ENCODE results near the gene COPS8.

COPS8 gene

GRCh38 chr2:237097911-237098702 lies 12.4 kb downstream of the COPS8 start:
- in situ Hi-C loops (cut with MboI; ENCODE audit: low sequenced_read_pairs): no loop called here

- in situ Hi-C loops (cut with MboI; ENCODE audit: low sequenced_read_pairs): no loop called here
Measured at GRCh38 chr2:237099804-237100203, 14.1 kb downstream of the COPS8 start.

- in situ Hi-C loops (cut with MboI; ENCODE audit: low sequenced_read_pairs): no loop called here
Measured at GRCh38 chr2:237101118-237101979, 15.7 kb downstream of the COPS8 start.

- in situ Hi-C loops (cut with MboI; ENCODE audit: low sequenced_read_pairs): no loop called here
Measured at GRCh38 chr2:237102428-237102827, 16.7 kb downstream of the COPS8 start.

GRCh38 chr2:237109421-237109934 lies 23.8 kb downstream of the COPS8 start:
- in situ Hi-C loops (cut with MboI; ENCODE audit: low sequenced_read_pairs): no loop called here

GRCh38 chr2:237113026-237113795 lies 27.5 kb downstream of the COPS8 start:
- in situ Hi-C loops (cut with MboI; ENCODE audit: low sequenced_read_pairs): no loop called here

GRCh38 chr2:237115870-237116269 lies 30.2 kb downstream of the COPS8 start:
- in situ Hi-C loops (cut with MboI; ENCODE audit: low sequenced_read_pairs): no loop called here

- in situ Hi-C loops (cut with MboI; ENCODE audit: low sequenced_read_pairs): no loop called here
Measured at GRCh38 chr2:237116431-237116830, 30.7 kb downstream of the COPS8 start.

GRCh38 chr2:237118025-237118424 lies 32.3 kb downstream of the COPS8 start:
- in situ Hi-C loops (cut with MboI; ENCODE audit: low sequenced_read_pairs): no loop called here

- in situ Hi-C loops (cut with MboI; ENCODE audit: low sequenced_read_pairs): no loop called here
Measured at GRCh38 chr2:237118561-237119155, 33.0 kb downstream of the COPS8 start.

- in situ Hi-C loops (cut with MboI; ENCODE audit: low sequenced_read_pairs): no loop called here
Measured at GRCh38 chr2:237120916-237121315, 35.2 kb downstream of the COPS8 start.

GRCh38 chr2:237121321-237121720 lies 35.6 kb downstream of the COPS8 start:
- in situ Hi-C loops (cut with MboI; ENCODE audit: low sequenced_read_pairs): no loop called here

GRCh38 chr2:237122214-237122666 lies 36.6 kb downstream of the COPS8 start:
- in situ Hi-C loops (cut with MboI; ENCODE audit: low sequenced_read_pairs): no loop called here

- in situ Hi-C loops (cut with MboI; ENCODE audit: low sequenced_read_pairs): no loop called here
Measured at GRCh38 chr2:237124820-237125219, 39.1 kb downstream of the COPS8 start.

GRCh38 chr2:237125967-237126366 lies 40.3 kb downstream of the COPS8 start:
- in situ Hi-C loops (cut with MboI; ENCODE audit: low sequenced_read_pairs): no loop called here

GRCh38 chr2:237126519-237127174 lies 41.0 kb downstream of the COPS8 start:
- in situ Hi-C loops (cut with MboI; ENCODE audit: low sequenced_read_pairs): no loop called here

GRCh38 chr2:237128026-237128703 lies 42.5 kb downstream of the COPS8 start:
- in situ Hi-C loops (cut with MboI; ENCODE audit: low sequenced_read_pairs): no loop called here

GRCh38 chr2:237128845-237129592 lies 43.3 kb downstream of the COPS8 start:
- in situ Hi-C loops (cut with MboI; ENCODE audit: low sequenced_read_pairs): no loop called here

All from HL-60/S4 (cell line).